Transverse colon (tissue), 3 donors: ENCODE data around the gene SGSH.

Experiments used
- POLR2A ChIP-seq: fragments of 450-650 bp; IDR thresholded peaks from one replicate; pipeline ENCODE4 v1.6.1; 2016; ENCODE audit warnings: antibody characterized with exemption, mild to moderate bottlenecking, moderate library complexity
- TF ChIP-seq, protein P1 (sequence below), 5 experiments: fragments of 200-600 bp in 3 of 5; fragments of 450-650 bp in 2 of 5; sonication (generic) in 3 of 5; IDR thresholded peaks; 1 replicate in 2 of 5; 2 replicates in 3 of 5; pipeline ENCODE4 v1.5.1; 2016 to 2017; ENCODE audit warnings: antibody characterized with exemption in 5 of 5, inconsistent platforms in 3 of 5, mild to moderate bottlenecking in 2 of 5, moderate library complexity in 1 of 5

DNA sequence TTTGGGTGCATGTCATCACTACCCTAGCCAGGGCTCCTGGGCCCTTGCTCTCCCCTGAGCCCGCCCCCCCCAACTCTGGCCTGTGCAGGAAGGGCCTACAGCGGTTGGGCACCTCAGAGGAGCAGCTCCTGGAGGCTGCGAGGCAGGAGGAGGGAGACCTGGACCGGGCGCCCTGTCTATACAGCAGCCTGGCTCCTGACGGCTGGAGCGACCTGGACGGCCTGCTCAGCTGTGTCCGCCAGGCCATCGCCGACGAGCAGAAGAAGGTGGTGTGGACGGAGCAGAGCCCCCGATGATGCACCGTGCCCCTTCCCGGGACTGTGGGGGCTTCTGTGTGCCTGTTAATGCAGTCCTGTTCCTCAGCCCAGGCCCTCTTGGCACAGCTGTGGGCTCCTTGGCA, 12.1 kb downstream of the SGSH start:
- no peak for TF ChIP-seq POLR2A
- TF ChIP-seq, protein P1, sequence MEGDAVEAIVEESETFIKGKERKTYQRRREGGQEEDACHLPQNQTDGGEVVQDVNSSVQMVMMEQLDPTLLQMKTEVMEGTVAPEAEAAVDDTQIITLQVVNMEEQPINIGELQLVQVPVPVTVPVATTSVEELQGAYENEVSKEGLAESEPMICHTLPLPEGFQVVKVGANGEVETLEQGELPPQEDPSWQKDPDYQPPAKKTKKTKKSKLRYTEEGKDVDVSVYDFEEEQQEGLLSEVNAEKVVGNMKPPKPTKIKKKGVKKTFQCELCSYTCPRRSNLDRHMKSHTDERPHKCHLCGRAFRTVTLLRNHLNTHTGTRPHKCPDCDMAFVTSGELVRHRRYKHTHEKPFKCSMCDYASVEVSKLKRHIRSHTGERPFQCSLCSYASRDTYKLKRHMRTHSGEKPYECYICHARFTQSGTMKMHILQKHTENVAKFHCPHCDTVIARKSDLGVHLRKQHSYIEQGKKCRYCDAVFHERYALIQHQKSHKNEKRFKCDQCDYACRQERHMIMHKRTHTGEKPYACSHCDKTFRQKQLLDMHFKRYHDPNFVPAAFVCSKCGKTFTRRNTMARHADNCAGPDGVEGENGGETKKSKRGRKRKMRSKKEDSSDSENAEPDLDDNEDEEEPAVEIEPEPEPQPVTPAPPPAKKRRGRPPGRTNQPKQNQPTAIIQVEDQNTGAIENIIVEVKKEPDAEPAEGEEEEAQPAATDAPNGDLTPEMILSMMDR (IDR thresholded peaks at IDR 0.05): no peak
